CD4-positive, alpha-beta T cell treated with Interleukin-4 for 1 hour (primary cell): ENCODE results near the gene FBLN2.

Source experiments
- DNase-seq, 2 donors: peaks; one replicate each; pipeline ENCODE4 v3.0.0-alpha.2; 2020 to 2022

FBLN2 gene

DNA sequence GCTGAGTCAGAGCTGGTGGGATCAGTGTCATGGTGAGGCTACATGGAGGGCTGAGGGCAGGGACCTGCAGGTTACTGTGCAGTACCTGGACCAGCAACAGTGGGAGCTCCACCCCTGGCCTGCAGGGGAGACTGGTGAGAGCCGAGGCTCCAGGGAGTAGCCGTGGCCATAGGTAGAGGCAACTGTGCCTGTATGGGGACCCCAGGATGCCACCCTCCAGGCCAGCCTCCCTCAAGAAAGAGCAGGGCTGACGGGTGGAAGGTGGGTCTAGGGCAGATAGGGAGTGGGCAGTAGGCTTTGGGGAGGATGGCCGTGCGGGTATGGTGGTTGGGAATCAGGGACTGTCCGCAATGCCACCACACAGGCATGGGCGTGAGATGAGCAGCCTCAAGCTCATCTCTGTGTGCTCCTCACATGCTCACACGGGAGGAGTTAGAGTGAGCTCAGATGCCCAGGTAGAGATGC, 35.5 kb downstream of the FBLN2 start:
- DNase-seq = no peak

DNA sequence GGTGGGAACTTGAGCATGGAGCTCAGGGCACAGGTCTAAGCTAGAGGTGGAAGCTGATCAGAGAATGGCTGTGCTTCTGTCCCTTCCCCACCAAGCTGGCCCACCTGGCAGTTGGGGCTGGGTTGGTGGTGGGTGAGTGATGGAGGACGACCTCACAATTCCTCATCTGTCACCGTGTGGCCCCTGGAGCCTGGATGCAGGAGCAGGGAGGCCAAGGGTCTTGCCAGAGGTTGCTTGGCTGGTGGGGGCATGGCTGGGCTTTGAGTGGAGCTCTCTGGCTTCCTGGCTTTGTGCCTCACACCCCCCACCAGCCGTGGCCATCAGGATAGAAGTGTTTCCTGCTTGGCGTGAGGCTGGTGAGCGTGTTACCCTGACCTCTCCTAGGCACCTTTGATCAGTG, 36.0 kb downstream of the FBLN2 start:
- DNase-seq = no peak

DNA sequence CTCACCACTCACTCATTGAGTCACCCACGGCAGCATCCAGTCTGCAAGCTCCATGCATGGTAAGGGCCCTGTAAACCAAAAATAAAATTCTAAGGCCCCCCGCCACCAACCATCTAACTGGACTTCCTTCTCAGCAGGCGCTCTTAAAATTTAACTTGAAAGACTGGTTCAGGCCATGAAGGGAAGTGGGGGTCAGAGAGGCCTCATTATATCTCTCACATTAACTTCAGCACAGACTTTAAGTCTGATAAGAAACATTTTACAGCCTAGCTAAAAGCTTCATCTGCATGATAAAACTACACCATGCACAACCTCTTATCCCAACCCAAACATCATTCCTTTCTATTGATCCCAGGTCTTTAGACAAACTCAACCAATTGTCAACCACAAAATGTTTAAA, 38.5 kb downstream of the FBLN2 start:
- DNase-seq = no peak

DNA sequence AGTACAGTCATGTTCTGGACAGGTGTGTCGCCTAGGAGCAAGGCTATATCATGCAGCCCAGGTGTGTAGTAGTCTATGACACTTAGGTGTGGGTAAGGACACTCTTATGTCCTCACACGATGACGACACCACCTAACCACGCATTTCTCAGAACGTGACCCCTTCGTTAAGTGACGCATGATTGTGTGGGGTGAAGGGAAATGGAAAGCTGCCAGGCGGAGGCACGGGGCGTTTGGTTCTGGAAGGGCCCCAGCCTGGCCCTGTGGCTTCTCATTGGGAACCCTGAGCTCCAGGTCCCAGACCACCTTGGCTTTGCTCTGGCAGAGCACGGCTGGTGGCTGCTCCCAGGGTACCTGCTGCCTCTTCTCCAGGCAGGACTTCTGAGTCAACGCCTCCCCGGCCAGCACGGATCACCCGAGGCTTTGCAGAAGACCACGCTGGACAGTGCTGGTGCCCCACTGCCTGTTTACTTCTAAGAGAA, 39.3 kb downstream of the FBLN2 start:
- DNase-seq = no peak

DNA sequence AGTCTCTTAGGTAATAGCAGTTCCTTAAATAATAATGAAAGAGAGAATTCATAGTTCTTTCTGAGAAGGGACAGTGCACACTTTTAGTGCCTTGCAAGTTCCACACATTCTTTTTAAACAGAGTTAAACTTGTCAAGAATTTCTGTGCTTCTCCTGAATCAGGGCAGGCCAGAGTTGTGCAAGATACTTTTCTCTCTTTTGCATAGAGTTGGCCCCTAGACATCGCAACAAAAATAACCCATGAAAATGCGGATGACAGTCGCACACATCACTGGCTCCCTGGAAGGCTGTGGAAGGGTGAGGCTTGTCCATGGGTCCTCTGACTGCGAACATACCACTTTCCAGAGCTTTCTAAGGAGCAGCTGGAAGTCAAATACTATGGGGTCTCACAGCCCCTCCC, 40.1 kb downstream of the FBLN2 start:
- no peak for DNase-seq

DNA sequence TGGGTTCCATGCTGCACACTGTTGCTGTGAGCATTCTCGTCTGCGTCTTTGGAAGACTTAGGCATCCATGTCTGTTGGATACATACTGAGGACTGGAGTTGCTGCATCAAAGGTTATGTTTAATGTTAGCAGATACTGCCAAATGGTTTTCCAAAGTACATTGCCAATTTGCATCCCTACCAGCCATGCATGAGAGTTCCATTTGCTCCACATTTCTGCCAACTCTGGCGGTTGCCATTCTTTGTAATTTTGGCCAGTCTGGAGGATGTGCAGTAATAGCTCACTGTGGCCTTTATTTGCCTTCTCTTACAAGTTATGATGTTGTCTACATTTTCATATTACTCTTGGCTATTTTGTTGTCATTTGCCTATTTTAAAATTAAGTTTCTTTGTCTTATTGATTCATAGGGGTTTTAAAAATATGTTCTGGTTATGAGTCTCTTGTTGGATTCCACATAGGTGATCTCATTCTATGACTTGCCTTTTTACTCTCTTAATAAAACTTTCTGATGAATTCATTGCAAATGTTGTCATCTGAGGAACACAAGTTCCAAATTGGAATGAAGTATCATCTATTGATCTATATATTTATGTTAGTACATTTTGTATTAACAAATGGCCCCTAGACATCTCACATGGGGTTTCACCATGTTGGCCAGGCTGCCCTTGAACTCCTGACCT, 42.1 kb downstream of the FBLN2 start:
- DNase-seq = no peak

DNA sequence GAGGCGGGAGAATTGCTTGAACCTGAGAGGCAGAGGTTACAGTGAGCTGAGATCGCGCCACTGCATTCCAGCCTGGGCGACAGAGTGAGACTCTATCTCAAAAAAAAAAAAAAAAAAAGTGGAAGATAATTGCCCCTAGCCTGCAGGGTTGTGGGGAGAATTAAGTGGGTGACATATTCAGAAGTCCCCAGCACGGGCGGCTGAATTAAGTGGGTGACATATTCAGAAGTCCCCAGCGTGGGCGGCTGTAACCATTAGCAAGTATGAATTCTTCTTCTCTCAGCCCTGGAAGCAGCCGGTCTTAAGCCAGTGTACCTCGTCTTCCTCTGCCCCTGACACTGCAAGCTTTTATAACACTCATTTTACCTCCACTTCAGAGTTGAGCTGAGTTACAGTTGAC, 44.7 kb downstream of the FBLN2 start:
- no peak for DNase-seq

DNA sequence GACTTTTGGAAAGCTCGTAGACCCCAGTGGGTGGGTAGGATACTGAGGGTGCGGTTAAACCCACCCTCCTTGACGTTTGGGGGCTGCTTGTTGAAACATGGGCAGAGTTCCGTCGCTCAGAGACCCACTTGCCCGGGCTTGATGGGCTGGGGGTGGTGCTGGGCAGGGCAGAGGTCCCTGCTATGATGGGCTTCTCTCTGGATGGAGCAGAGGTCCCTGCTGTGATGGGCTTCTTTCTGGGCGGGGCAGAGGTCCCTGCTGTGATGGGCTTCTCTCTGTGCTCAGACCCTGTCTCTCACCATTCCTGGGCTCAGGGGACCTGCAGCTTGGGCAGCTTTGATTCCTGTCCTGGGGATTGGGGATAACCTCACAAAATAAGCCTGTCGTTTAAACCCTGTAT, 45.2 kb downstream of the FBLN2 start:
- no peak for DNase-seq

DNA sequence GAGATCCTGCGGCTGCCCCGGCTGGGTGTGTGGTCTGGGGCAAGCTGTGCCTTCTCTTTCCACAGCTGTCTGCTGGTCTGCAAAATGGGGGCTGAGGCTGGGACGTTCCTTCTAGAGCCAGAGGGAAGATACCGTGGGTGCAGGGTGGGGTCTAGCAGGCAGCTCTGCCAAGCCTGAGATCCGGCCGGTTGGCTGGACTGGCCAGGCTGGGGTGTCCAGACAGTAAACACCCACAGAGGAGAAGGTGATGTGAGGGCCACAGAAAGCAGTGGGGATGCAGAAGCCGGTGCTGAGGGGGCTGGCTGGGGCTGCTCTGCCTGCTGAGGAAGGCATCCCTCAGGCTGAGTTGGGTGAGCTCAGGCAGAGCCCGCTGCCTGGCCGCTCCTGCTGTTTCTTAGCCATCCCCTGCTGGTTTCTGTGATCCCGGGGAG, 46.1 kb downstream of the FBLN2 start:
- no peak for DNase-seq

DNA sequence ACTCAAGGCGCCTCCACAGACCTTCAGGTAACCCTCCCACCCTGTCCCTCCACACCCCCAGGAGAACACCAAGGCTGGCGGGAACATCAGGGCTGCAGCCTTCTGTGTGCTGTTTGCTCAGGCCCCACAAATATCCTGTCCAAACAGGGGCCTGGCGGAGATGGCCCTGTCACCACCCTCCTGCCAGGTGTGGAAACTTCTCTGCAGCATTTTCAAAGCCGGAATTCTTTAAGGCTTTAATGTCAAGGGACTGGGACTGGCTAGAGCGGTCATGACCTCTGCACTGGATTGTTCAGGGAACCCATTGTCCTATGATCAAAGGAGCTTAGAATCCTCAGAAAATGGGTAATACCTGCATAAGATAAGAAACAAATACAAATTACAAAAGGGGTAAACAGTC, 46.6 kb downstream of the FBLN2 start:
- DNase-seq = no peak

DNA sequence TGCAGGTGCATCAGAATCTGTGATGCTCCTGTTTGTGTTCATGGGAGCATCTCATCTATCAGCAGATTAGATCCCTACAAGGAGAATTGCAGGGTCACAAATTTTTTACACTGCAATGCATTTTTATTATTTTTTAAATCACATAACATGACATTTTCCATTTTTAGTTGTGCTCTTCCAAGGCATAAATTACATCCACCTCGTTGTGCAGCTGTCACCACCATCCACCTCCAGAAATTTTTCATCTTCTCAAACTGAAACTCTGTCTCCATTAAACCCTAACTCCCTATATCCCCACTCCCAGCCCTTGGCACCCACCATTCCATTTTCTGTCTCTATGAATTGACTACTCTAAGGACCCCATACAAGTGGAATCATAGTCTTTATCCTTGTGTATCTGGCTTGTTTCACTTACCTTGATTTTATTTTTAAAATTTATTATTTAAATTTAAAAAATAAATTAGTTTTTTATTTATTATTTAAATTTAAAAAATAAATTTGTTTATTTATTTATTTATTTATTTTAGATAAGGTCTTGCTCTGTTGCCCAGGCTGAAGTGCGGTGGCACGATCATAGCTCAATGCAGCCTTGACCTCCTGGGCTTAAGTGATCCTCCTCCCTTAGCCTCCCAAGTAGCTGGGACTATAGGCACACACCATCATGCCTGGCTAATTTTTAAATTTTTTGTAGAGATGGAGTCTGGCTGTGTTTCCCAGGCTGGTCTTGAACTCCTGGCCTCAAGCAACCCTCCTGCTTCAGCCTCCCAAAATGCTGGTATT, 47.7 kb downstream of the FBLN2 start:
- no peak for DNase-seq

DNA sequence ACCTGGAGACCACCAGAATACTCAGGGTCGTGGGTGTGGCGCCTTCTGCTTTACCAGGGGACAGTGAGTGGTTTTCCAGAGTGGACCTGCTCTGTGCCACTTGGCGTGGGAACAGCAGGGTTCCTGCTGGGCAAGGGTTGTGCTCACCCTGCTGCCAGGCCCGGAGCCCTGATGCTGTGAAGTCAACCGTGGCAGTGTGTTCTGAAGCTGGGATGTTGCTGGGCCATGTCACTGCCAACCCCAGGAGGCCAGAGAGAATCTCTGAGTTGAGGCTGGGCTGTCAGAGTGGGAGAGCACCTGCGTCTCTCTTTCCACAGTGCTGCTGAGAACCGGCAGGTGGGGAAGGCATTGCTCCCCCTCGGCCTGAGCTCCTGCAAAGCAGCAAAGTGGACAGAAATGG, 48.7 kb downstream of the FBLN2 start:
- DNase-seq = no peak

DNA sequence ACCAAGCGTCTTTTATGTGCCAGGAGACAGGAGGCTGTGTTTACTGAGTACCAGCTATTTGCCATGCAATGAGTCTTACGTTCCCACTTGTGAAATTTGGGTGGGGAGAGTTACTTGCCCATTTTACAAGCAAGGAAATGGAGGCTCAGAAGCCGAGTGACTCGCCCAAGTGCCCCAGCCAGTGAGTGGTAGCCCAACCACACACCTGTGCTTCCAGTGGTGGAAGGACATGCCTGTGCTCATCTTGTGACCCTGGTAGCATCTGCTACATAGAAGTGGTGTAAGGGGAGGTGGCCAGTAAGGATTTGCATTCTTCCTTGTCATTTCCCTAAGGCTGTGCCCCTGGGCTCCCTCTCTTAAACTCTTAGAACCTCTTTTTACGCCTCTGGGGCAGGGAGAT, 49.3 kb downstream of the FBLN2 start:
- no peak for DNase-seq

DNA sequence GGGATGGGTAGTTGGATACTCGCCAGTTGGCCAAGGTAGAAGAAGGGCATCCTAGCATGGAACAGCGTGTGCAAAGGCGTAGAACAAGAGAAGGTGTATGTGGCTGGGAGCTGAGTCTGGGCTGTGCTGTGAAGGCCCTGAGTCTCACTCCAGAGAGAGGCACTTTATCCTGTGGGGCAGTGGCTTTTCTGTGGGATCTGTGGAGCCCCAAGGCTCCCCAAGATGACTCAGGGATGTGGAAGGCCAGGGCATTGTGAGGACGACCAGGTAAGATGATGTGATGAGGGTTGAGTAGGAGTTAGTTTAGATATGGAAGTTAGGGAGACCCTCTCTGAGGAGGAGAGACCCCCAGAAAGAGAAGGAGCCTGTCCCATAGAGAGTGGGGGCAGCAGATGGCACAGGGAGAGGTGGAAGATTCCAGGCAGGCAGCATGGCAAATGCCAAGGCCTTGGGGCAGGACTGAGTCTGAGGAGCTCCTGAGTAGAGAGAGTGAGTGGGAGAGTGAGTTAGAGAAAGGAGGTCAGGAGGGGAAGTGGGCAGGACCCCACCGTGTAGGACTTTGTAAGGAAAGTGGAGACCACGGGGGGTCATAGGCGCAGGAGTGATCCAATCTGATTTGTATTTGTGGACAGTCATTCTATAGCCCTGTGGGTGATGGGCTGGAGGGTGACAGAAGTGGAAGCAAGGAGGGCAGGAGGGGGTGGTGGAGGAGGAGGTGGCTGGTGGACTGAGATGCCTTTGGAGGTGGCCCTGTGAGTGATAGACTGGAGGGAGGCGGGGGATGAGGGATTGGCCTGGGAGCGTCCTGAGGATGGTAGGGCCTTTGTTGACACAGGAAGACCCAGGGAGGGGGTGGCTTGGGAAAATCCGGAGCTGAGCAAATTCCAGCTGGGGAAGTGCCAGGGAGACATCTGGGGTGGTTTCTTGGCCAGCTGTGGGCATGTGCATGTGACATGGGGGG, 50.3 kb downstream of the FBLN2 start:
- DNase-seq = no peak

DNA sequence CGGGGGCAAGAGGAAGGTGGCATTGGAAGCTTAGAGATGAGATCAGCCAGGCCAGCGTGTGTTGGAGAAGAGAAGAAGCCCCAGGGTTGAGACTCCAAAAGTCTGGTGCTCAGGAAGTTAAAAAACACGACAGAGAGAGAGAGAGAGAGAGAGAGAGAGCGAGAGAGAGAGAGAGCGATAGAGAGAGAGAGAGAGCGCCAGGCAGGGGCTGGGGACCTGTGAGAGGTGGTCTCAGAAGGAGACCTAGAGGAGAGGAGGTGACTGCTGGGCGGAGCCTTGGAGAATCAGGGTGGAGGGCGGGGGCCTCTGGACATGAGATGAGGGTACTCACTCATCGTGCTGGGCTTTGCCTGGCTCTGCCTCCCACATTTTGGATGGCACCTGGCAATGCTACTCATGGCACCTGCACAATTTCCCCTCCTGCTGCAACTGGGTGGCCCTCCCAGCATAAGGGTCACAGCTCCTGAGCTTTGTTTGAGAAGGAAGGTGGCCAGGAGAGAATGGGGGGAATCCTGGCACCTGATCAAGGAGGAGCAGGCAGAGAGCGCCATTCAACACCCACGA, 51.0 kb downstream of the FBLN2 start:
- DNase-seq = no peak

DNA sequence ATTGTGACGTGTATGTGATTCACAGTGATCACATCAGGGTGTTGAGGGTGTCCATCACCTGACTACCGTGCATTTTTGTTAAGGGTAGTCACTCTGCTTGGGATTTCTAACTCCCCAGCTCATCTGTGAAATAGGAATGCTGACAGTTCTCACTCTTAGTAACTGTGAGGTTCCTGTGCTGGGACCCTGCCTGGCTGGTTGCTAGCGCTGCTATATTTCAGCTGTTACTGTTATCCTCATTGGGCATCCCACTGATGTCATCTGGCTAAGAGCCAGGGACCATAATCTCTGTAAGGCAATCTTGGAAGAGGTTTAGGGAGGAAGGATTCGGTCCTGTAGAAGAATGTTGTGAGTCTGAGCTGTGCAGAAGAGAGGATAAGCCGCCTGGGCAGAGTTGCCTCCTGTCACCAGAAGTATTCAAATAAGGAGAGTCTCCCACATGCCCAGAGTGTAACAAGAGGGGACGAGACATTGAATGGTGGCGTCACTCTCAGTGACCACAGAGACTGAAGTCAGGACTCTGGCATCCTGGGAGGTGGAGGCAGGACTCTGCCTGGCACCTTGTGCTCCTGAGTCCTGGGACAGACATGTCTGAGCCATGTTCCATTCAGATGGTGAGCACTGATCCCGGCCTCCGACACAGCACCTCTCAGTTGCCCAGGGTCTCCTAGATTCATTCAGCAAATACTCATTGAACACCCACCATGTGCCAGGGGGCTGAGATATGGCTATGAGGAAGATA, 52.2 kb downstream of the FBLN2 start:
- DNase-seq = no peak

DNA sequence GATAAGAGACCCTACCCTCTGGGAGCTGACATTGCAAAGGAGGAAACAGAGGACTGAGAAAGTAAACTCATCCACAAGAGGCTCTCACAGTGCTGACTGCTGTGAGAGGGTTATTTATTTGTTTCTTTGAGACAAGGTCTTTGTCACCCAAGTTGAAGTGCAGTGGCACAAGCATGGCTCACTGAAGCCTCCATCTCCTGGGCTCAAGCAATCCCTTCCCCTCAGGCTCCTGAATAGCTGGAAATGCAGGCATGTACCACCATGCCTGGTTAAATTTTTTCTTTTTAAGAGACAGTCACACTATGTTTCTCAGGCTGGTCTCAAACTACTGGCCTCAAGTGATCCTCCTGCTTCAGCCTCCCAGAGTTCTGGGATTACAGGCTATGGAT, 52.8 kb downstream of the FBLN2 start:
- DNase-seq = no peak

DNA sequence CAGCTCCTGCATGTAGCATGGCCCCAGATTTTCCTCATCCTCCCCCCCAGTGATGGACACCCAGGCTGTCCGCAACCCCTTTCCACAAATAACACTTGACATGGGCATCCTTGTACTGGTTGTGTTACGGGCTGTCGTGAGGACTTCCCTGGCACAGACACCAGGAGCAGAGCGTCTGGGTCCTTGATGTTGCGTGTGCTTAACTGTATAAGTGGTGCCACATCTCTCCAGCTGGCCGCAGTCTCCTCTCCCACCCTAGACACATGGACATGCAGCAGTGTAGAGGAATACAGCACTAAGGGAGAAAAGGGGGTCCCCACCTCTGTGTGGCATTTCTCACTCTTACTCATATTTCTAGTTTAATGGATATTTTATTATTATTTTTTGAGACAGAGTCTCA, 56.6 kb downstream of the FBLN2 start:
- no peak for DNase-seq

DNA sequence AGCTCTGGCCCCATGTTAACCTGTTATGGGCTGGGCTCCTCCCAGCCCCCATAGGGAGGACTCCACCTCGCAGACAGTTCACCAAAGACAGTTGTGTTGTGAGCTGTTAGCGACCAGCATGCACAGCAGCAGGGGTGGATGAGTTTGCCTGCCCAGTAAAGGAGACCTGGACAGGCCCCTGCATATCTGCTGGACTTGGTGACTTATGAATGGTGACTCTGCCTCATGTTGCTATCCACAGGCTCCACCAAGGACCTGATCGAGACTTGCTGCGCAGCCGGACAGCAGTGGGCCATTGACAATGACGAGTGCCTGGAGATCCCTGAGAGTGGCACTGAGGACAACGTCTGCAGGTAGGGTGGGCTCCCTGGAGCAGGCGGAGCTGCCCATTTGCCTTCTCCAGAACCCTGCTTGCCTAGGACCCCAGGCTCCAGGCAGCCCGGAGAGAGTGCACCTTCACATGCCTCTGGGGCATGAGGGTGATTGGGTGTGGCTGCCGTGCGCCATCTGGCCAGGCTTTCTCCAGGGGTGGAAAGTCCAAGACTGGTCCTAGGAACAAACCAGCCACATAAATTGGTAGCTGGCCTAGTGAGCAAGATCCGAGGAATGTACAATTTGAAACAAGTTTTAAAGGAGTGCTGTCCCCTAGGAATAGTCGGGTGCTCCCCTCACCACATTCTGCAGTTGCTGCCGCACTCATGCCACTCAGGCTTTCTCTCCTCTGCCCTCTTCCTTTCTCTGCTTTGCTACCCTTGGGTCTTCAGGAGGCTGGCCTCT, 59.1 kb downstream of the FBLN2 start:
- no peak for DNase-seq

DNA sequence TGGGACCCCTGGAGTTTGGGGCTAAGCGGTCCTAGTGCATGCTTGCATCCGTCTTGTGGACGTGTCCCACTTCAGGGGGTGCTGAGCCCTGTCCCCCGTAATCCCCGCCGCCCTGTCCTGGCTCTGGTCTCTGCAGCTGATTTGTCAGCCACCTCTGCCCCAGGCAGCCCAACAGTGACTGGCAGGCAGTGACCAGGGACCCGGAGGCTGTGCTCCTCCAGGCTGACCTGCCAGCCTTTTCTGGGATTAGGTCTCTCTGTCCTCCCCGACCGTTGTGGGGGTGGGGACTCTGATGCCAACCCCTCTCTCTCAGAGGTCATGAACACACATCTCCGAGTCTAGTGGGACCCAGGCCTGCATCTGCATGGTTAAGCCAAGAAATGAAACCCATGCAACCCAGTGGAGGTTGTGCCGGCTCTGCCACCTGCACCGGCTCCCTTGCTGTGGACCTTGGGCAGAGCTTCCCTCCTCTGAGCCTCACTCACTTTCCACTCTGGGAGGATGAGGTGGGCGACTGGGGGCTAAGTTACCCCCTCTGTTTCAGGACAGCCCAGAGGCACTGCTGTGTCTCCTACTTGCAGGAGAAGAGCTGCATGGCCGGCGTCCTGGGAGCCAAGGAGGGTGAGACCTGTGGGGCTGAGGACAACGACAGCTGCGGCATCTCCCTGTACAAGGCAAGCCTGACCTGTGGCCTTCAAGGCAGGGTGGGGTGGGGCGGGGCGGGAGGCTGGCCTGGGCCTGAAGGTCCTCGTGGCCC, 60.2 kb downstream of the FBLN2 start:
- DNase-seq = no peak
